Trophoblast cell (in vitro differentiated cells and primary cell): Measurements from ENCODE around the gene NHS.

Source experiments
- DNase-seq, 2 donors: peaks; one replicate each; pipeline ENCODE4 v3.0.0-alpha.2; 2016
- H2AFZ ChIP-seq: 2 replicates; pipeline ENCODE4 v1.6.1; 2013; ENCODE audit warnings: low read length, moderate library complexity, mild to moderate bottlenecking; ENCODE audit not compliant: insufficient read depth, poor library complexity
- H2AK5ac ChIP-seq: 2 replicates; pipeline ENCODE4 v1.6.1; 2013; ENCODE audit warnings: mild to moderate bottlenecking, low read length
- H2BK120ac ChIP-seq: 2 replicates; pipeline ENCODE4 v1.6.1; 2013; ENCODE audit warnings: low read length, mild to moderate bottlenecking, moderate library complexity; ENCODE audit not compliant: insufficient read depth, poor library complexity
- H2BK12ac ChIP-seq: 2 replicates; pipeline ENCODE4 v1.6.1; 2013; ENCODE audit warnings: mild to moderate bottlenecking, low read length, moderate library complexity
- H2BK5ac ChIP-seq: 2 replicates; pipeline ENCODE4 v1.6.1; 2013; ENCODE audit warnings: low read length, low read depth, moderate library complexity, mild to moderate bottlenecking; ENCODE audit not compliant: poor library complexity
- H3K14ac ChIP-seq: 2 replicates; pipeline ENCODE4 v1.6.1; 2013; ENCODE audit warnings: mild to moderate bottlenecking, low read length
- H3K18ac ChIP-seq: 2 replicates; pipeline ENCODE4 v1.6.1; 2013; ENCODE audit warnings: mild to moderate bottlenecking, low read length
- H3K23ac ChIP-seq: 2 replicates; pipeline ENCODE4 v1.6.1; 2013; ENCODE audit warnings: low read length
- H3K27ac ChIP-seq: 2 replicates; pipeline ENCODE4 v1.5.1; 2013; ENCODE audit warnings: low read depth, mild to moderate bottlenecking, inconsistent platforms, low read length, moderate library complexity
- H3K27me3 ChIP-seq: 2 replicates; pipeline ENCODE4 v1.6.1; 2013; ENCODE audit warnings: inconsistent platforms, mild to moderate bottlenecking, low read length, moderate library complexity; ENCODE audit not compliant: insufficient read depth
- H3K36me3 ChIP-seq, 2 experiments: 1 replicate in 1 of 2; 2 replicates in 1 of 2; pipeline ENCODE4 v1.6.1; 2013; ENCODE audit warnings: low read length in 2 of 2, mild to moderate bottlenecking in 2 of 2, moderate library complexity in 1 of 2; ENCODE audit not compliant: insufficient read depth in 2 of 2, control insufficient read depth in 1 of 2
- H3K4ac ChIP-seq: 2 replicates; pipeline ENCODE4 v1.6.1; 2013; ENCODE audit warnings: low read depth, mild to moderate bottlenecking, low read length, moderate library complexity
- H3K4me1 ChIP-seq, 2 experiments: 1 replicate in 1 of 2; 2 replicates in 1 of 2; pipeline ENCODE4 v1.6.1; 2013; ENCODE audit warnings: low read length in 2 of 2, mild to moderate bottlenecking in 2 of 2, moderate library complexity in 1 of 2; ENCODE audit not compliant: insufficient read depth in 2 of 2, control insufficient read depth in 1 of 2
- H3K4me2 ChIP-seq: 2 replicates; pipeline ENCODE4 v1.6.1; 2013; ENCODE audit warnings: inconsistent platforms, mild to moderate bottlenecking, low read length, moderate library complexity
- H3K4me3 ChIP-seq: 2 replicates; pipeline ENCODE4 v1.5.1; 2013; ENCODE audit warnings: mild to moderate bottlenecking, low read depth, low read length, inconsistent platforms
- H3K79me1 ChIP-seq: one replicate; pipeline ENCODE4 v1.6.1; 2013; ENCODE audit warnings: low read length
- H3K79me2 ChIP-seq: 2 replicates; pipeline ENCODE4 v1.6.1; 2013; ENCODE audit warnings: low read length, mild to moderate bottlenecking; ENCODE audit not compliant: control insufficient read depth, insufficient read depth, poor library complexity
- H3K9ac ChIP-seq: 2 replicates; pipeline ENCODE4 v1.6.1; 2013; ENCODE audit warnings: mild to moderate bottlenecking, low read length
- H3K9me3 ChIP-seq: 2 replicates; pipeline ENCODE4 v1.6.1; 2013; ENCODE audit warnings: low read depth, mild to moderate bottlenecking, control low read depth, inconsistent platforms, low read length; ENCODE audit not compliant: insufficient read depth
- H4K12ac ChIP-seq: 2 replicates; pipeline ENCODE4 v1.6.1; 2013; ENCODE audit warnings: low read depth, mild to moderate bottlenecking, low read length, moderate library complexity
- H4K8ac ChIP-seq: 2 replicates; pipeline ENCODE4 v1.6.1; 2013; ENCODE audit warnings: low read depth, mild to moderate bottlenecking, low read length, moderate library complexity
- H4K91ac ChIP-seq: one replicate; pipeline ENCODE4 v1.6.1; 2013; ENCODE audit warnings: low read depth, mild to moderate bottlenecking, low read length, moderate library complexity
- WGBS: extraction: QIAGEN DNeasy Blood & Tissue Kit; methylation state at CpG from one replicate; pipeline ENCODE4 v1.1.7; 2013; ENCODE audit warnings: missing lambda C conversion rate; ENCODE audit not compliant: insufficient read length, insufficient coverage; ENCODE audit errors: extremely low coverage; 5-methylcytosine and 5-hydroxymethylcytosine counted together

The NHS gene

GRCh38 chrX:17485391-17485790 lies 110.4 kb downstream of the NHS start:
- no peaks in the 10 kb centered on the region for H3K4me1 ChIP-seq
- no peak overlapping the region for H2BK12ac ChIP-seq
- H2BK120ac ChIP-seq, result no peak overlapping the region
- H3K27ac ChIP-seq, result no peak overlapping the region
- H3K14ac ChIP-seq, result no peak overlapping the region
- H2BK5ac ChIP-seq, result no peak overlapping the region
- H3K36me3 ChIP-seq, result no peaks in the 10 kb centered on the region
- H3K79me1 ChIP-seq, result no peaks in the 10 kb centered on the region
- no peaks in the 10 kb centered on the region for H3K9me3 ChIP-seq
- no peak overlapping the region for H2AK5ac ChIP-seq
- H4K91ac ChIP-seq, result no peak overlapping the region
- no peak overlapping the region for H2AFZ ChIP-seq
- H3K79me2 ChIP-seq, result no peaks in the 10 kb centered on the region
- H3K4me3 ChIP-seq, result no peak overlapping the region
- H3K27me3 ChIP-seq, result no peaks in the 10 kb centered on the region
- H3K9ac ChIP-seq, result no peak overlapping the region
- no peak overlapping the region for H4K8ac ChIP-seq
- DNase-seq, result no peak
- H4K12ac ChIP-seq, result no peak overlapping the region
- no CpG with 5 or more reads among the region's 5 CpGs for WGBS
- no peak overlapping the region for H3K23ac ChIP-seq
- H3K4me2 ChIP-seq, result no peak overlapping the region
- H3K18ac ChIP-seq, result no peak overlapping the region
- no peak overlapping the region for H3K4ac ChIP-seq

GRCh38 chrX:17488036-17488435 lies 113.0 kb downstream of the NHS start:
- Histone ChIP-seq H2AFZ (no peak overlapping the region), H3K4me2 (no peak overlapping the region), H3K23ac (no peak overlapping the region), H3K36me3 (no peaks in the 10 kb centered on the region), H2BK120ac (no peak overlapping the region), H2BK5ac (no peak overlapping the region), H4K12ac (no peak overlapping the region), H4K91ac (no peak overlapping the region), H3K9me3 (no peaks in the 10 kb centered on the region), H3K27ac (no peak overlapping the region), H3K79me1 (no peaks in the 10 kb centered on the region), H3K4me3 (no peak overlapping the region), H4K8ac (no peak overlapping the region), H3K4ac (no peak overlapping the region), H3K4me1 (no peaks in the 10 kb centered on the region), H2AK5ac (no peak overlapping the region), H3K79me2 (no peaks in the 10 kb centered on the region), H3K14ac (no peak overlapping the region), H3K9ac (no peak overlapping the region), H3K18ac (no peak overlapping the region), H3K27me3 (no peaks in the 10 kb centered on the region), H2BK12ac (no peak overlapping the region)
- WGBS, result no CpG with 5 or more reads among the region's 8 CpGs
- peak; percentile 57 to 64 for DNase-seq

GRCh38 chrX:17494216-17494615 lies 119.2 kb downstream of the NHS start:
- no CpG with 5 or more reads among the region's 1 CpG for WGBS
- Histone ChIP-seq H2BK120ac (no peak overlapping the region), H3K23ac (no peak overlapping the region), H3K27me3 (no peaks in the 10 kb centered on the region), H3K4ac (no peak overlapping the region), H3K27ac (no peak overlapping the region), H4K91ac (no peak overlapping the region), H2BK12ac (no peak overlapping the region), H4K8ac (no peak overlapping the region), H3K18ac (no peak overlapping the region), H3K14ac (no peak overlapping the region), H3K4me1 (no peaks in the 10 kb centered on the region), H4K12ac (no peak overlapping the region), H3K36me3 (no peaks in the 10 kb centered on the region), H3K79me1 (no peaks in the 10 kb centered on the region), H2AK5ac (no peak overlapping the region), H3K79me2 (no peaks in the 10 kb centered on the region), H3K9ac (no peak overlapping the region), H3K4me3 (no peak overlapping the region), H3K4me2 (no peak overlapping the region), H2BK5ac (no peak overlapping the region), H3K9me3 (no peaks in the 10 kb centered on the region), H2AFZ (no peak overlapping the region)
- peak; percentile 31 to 67 for DNase-seq

GRCh38 chrX:17495052-17495451 lies 120.1 kb downstream of the NHS start:
- Histone ChIP-seq H3K27ac (no peak overlapping the region), H2AK5ac (no peak overlapping the region), H3K18ac (no peak overlapping the region), H3K27me3 (no peaks in the 10 kb centered on the region), H2BK120ac (no peak overlapping the region), H3K14ac (no peak overlapping the region), H3K79me2 (no peaks in the 10 kb centered on the region), H4K12ac (no peak overlapping the region), H3K9ac (no peak overlapping the region), H3K4ac (no peak overlapping the region), H3K79me1 (no peaks in the 10 kb centered on the region), H2BK12ac (no peak overlapping the region), H4K8ac (no peak overlapping the region), H3K9me3 (no peaks in the 10 kb centered on the region), H4K91ac (no peak overlapping the region), H3K36me3 (no peaks in the 10 kb centered on the region), H3K4me2 (no peak overlapping the region), H2BK5ac (no peak overlapping the region), H3K4me3 (no peak overlapping the region), H3K23ac (no peak overlapping the region), H2AFZ (no peak overlapping the region), H3K4me1 (no peaks in the 10 kb centered on the region)
- DNase-seq, result no peak
- WGBS, result no CpG with 5 or more reads among the region's 2 CpGs
